K562 (cell line): ENCODE results near the gene FOXA3. TPM values are rescaled to one million over a fixed set of nuclear protein-coding genes. Genes with fewer than 3 reads are reported as not detected.
A peak's percentile ranks its signal among the peaks of the same experiment; 100 is the strongest.

Experiments used
- ELF4 ChIP-seq: fragments of 450-650 bp; formaldehyde crosslinking; IDR thresholded peaks from 2 replicates; pipeline ENCODE4 v1.4.0; 2022; ENCODE audit warnings: missing genetic modification characterization
- FOSL1 ChIP-seq: fragments of 200-800 bp; sonication (Bioruptor generic); conservative IDR thresholded peaks from 2 replicates; pipeline ENCODE4 v1.6.1; 2016; ENCODE audit warnings: missing genetic modification characterization, missing compliant biosample characterization
- NEUROD1 ChIP-seq: fragments of 150-350 bp; IDR thresholded peaks from 2 replicates; pipeline ENCODE4 v1.6.1; 2014; ENCODE audit warnings: borderline replicate concordance, low read length, low read depth; ENCODE audit not compliant: partially characterized antibody
- POLR2G ChIP-seq: fragments of 200-400 bp; formaldehyde crosslinking; IDR thresholded peaks from 2 replicates; pipeline ENCODE4 v1.6.1; 2017; ENCODE audit warnings: low read depth, mild to moderate bottlenecking, antibody characterized with exemption, low read length, moderate library complexity
- SAFB2 ChIP-seq: fragments of 200-400 bp; formaldehyde crosslinking; IDR thresholded peaks from 2 replicates; pipeline ENCODE4 v1.6.1; 2018; ENCODE audit warnings: borderline replicate concordance, low read length, low read depth, moderate library complexity; ENCODE audit not compliant: severe bottlenecking
- SRSF9 ChIP-seq: fragments of 200-400 bp; formaldehyde crosslinking; IDR thresholded peaks from 2 replicates; pipeline ENCODE4 v1.6.1; 2017; ENCODE audit warnings: low read depth, low read length, borderline replicate concordance
- TEAD1 ChIP-seq, 2 experiments: fragments of 450-650 bp in 1 of 2; sonication (generic) in 1 of 2; formaldehyde crosslinking; IDR thresholded peaks; 2 replicates each; pipeline versions ENCODE4 v1.4.0 to v1.8.0; 2020 to 2022; ENCODE audit warnings: mild to moderate bottlenecking in 2 of 2, missing genetic modification reagents in 1 of 2
- ZFPM2 ChIP-seq: fragments of 250-450 bp; sonication (Bioruptor Pico); IDR thresholded peaks from 2 replicates; pipeline ENCODE4 v1.5.1; 2022; ENCODE audit warnings: mild to moderate bottlenecking
- ZNF224 ChIP-seq: sonication (generic); formaldehyde crosslinking; IDR thresholded peaks from 2 replicates; pipeline ENCODE4 v1.8.0; 2022; ENCODE audit warnings: mild to moderate bottlenecking, missing genetic modification reagents
- ZNF696 ChIP-seq: fragments of 250-450 bp; sonication (Bioruptor Pico); conservative IDR thresholded peaks from 2 replicates; pipeline ENCODE4 v1.4.0; 2020; ENCODE audit warnings: mild to moderate bottlenecking, moderate library complexity
- ZNF778 ChIP-seq: fragments of 450-650 bp; formaldehyde crosslinking; IDR thresholded peaks from 2 replicates; pipeline ENCODE4 v1.4.0; 2020; ENCODE audit warnings: mild to moderate bottlenecking, moderate library complexity
- ZNF785 ChIP-seq: fragments of 250-450 bp; sonication (Bioruptor Pico); IDR thresholded peaks from 2 replicates; pipeline ENCODE4 v1.4.0; 2020; ENCODE audit warnings: mild to moderate bottlenecking
- polyA plus RNA-seq, 8 experiments: library from polyadenylated mRNA; depleted of rRNA in 4 of 8; stranded (reverse) in 5 of 8; unstranded in 3 of 8; fragments of >200 nt; fragmentation: Nextera tagmentation in 2 of 8; fragmentation: Illumina TruSeq in 1 of 8; extraction: Ambion mirVana in 2 of 8; extraction: Trizol in 1 of 8; gene quantifications; 2 replicates each; pipeline versions ENCODE4 v1.2.1 to v1.2.3, GENCODE V29; 2011 to 2014; ENCODE audit warnings: inconsistent platforms in 1 of 8, missing spikeins in 1 of 8
- total RNA-seq, 7 experiments: library from RNA; depleted of rRNA in 6 of 7; stranded (reverse); fragments of >200 nt in 6 of 7; fragmentation: Illumina TruSeq in 2 of 7; extraction: Trizol in 2 of 7; gene quantifications; 2 replicates each; pipeline versions ENCODE4 v1.2.1 to v1.2.3, GENCODE V29; 2011 to 2021; ENCODE audit warnings: low replicate concordance in 1 of 7
- TF ChIP-seq, protein P1 (sequence below): sonication (generic); formaldehyde crosslinking; IDR thresholded peaks from 2 replicates; pipeline ENCODE4 v1.8.0; 2022; ENCODE audit warnings: missing genetic modification reagents, mild to moderate bottlenecking, borderline replicate concordance
- TF ChIP-seq, protein P2 (sequence below): sonication (generic); formaldehyde crosslinking; IDR thresholded peaks from 2 replicates; pipeline ENCODE4 v1.5.0; 2020; ENCODE audit warnings: missing genetic modification reagents
- TF ChIP-seq, protein P3 (sequence below): sonication (generic); formaldehyde crosslinking; IDR thresholded peaks from 2 replicates; pipeline ENCODE4 v1.8.0; 2022; ENCODE audit warnings: mild to moderate bottlenecking, missing genetic modification reagents
- TF ChIP-seq, protein P4 (sequence below): fragments of 250-450 bp; sonication (Bioruptor Pico); IDR thresholded peaks from 2 replicates; pipeline ENCODE4 v1.8.0; 2021; ENCODE audit warnings: moderate library complexity, mild to moderate bottlenecking, inconsistent platforms
- TF ChIP-seq, protein P5 (sequence below): fragments of 450-650 bp; IDR thresholded peaks from 2 replicates; pipeline ENCODE4 v1.7.1; 2018; ENCODE audit warnings: mild to moderate bottlenecking, low read depth; ENCODE audit not compliant: partially characterized antibody
- TF ChIP-seq, protein P6 (sequence below): fragments of 250-450 bp; sonication (Bioruptor Pico); IDR thresholded peaks from 2 replicates; pipeline ENCODE4 v1.5.1; 2021; ENCODE audit warnings: mild to moderate bottlenecking

Gene FOXA3
- total and polyA plus RNA-seq, 9 of the 15 experiments (the other 6 are each of a cell fraction or from before 2014, with no cell fraction given): 1.3 to 15.5 (median 4.7) TPM

DNA sequence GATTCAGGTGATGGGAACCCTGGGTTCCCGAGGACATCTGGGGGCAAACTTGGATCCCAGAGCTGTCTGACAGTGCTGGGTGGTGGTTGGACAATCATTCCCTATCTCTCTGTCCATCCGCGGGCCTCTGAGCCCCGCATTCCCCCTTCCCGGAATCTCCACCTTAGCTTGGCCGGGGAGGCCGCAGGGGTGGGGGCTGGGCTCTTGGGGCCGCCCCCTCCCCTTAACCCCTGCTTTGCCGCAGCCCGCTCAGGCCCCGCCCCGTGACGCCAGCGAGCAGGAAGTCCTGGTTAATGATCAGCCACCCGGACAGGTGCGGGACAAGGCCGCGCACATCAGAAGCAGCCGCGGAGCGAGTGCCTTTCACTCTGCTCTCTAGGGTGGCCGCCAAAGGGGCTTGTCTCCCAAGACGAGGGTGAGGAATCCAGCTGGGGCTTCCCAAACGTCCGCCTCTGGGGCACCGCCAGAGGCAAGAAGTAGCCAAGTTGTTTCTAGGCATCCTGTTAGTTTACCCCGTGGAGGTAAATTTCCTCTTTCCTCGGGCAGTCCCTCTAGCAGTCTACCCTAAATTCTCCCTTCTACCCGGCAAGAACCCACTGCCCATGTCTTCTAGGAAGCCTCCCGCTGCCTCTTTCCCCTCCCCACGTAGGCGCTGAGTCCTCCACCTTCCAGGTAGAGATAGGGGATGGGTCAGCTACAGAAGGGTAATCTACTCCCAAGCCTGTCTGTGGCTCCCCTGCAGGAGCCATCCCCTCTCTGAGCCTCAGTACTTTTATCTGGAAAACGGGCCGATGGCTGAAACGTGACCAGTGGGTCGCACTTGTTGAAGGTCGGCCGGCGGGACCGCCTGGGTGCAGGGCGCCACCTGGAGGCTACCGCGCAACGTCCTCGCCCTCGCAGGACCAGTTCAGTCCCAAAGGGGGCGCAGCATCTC lies 18.8 kb downstream of the FOXA3 start (continued):
- TF ChIP-seq ELF4 (CRISPR knock-in tag) (no peak), POLR2G (peak; percentile 79), ZNF778 (CRISPR knock-in tag) (no peak), SAFB2 (no peak), ZNF224 (CRISPR knock-in tag) (0 out of 2 replicates have a peak, but pooled peaks have one; percentile 56), ZNF785 (CRISPR knock-in tag) (no peak), NEUROD1 (peak; percentile 69), FOSL1 (peak; percentile 38; the same call in 1 of the 2 replicates), ZNF696 (CRISPR knock-in tag) (no peak), SRSF9 (no peak), ZFPM2 (CRISPR knock-in tag) (no peak), TEAD1 (CRISPR knock-in tag; IDR thresholded peaks at IDR 0.05) (peak; percentile 28 to 34; a peak in 2 of 4 replicates)
- TF ChIP-seq, protein P1, sequence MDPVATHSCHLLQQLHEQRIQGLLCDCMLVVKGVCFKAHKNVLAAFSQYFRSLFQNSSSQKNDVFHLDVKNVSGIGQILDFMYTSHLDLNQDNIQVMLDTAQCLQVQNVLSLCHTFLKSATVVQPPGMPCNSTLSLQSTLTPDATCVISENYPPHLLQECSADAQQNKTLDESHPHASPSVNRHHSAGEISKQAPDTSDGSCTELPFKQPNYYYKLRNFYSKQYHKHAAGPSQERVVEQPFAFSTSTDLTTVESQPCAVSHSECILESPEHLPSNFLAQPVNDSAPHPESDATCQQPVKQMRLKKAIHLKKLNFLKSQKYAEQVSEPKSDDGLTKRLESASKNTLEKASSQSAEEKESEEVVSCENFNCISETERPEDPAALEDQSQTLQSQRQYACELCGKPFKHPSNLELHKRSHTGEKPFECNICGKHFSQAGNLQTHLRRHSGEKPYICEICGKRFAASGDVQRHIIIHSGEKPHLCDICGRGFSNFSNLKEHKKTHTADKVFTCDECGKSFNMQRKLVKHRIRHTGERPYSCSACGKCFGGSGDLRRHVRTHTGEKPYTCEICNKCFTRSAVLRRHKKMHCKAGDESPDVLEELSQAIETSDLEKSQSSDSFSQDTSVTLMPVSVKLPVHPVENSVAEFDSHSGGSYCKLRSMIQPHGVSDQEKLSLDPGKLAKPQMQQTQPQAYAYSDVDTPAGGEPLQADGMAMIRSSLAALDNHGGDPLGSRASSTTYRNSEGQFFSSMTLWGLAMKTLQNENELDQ (CRISPR knock-in tag): 0 out of 2 replicates have a peak, but pooled peaks have one; percentile 64
- TF ChIP-seq, protein P2, sequence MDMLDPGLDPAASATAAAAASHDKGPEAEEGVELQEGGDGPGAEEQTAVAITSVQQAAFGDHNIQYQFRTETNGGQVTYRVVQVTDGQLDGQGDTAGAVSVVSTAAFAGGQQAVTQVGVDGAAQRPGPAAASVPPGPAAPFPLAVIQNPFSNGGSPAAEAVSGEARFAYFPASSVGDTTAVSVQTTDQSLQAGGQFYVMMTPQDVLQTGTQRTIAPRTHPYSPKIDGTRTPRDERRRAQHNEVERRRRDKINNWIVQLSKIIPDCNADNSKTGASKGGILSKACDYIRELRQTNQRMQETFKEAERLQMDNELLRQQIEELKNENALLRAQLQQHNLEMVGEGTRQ: no peak
- TF ChIP-seq, protein P3, sequence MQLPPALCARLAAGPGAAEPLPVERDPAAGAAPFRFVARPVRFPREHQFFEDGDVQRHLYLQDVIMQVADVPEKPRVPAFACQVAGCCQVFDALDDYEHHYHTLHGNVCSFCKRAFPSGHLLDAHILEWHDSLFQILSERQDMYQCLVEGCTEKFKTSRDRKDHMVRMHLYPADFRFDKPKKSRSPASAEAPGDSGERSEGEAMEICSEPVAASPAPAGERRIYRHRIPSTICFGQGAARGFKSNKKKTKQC (CRISPR knock-in tag): peak; percentile 77
- TF ChIP-seq, protein P4, sequence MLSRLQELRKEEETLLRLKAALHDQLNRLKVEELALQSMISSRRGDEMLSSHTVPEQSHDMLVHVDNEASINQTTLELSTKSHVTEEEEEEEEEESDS (CRISPR knock-in tag): no peak
- TF ChIP-seq, protein P5, sequence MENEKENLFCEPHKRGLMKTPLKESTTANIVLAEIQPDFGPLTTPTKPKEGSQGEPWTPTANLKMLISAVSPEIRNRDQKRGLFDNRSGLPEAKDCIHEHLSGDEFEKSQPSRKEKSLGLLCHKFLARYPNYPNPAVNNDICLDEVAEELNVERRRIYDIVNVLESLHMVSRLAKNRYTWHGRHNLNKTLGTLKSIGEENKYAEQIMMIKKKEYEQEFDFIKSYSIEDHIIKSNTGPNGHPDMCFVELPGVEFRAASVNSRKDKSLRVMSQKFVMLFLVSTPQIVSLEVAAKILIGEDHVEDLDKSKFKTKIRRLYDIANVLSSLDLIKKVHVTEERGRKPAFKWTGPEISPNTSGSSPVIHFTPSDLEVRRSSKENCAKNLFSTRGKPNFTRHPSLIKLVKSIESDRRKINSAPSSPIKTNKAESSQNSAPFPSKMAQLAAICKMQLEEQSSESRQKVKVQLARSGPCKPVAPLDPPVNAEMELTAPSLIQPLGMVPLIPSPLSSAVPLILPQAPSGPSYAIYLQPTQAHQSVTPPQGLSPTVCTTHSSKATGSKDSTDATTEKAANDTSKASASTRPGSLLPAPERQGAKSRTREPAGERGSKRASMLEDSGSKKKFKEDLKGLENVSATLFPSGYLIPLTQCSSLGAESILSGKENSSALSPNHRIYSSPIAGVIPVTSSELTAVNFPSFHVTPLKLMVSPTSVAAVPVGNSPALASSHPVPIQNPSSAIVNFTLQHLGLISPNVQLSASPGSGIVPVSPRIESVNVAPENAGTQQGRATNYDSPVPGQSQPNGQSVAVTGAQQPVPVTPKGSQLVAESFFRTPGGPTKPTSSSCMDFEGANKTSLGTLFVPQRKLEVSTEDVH: no peak
- TF ChIP-seq, protein P6, sequence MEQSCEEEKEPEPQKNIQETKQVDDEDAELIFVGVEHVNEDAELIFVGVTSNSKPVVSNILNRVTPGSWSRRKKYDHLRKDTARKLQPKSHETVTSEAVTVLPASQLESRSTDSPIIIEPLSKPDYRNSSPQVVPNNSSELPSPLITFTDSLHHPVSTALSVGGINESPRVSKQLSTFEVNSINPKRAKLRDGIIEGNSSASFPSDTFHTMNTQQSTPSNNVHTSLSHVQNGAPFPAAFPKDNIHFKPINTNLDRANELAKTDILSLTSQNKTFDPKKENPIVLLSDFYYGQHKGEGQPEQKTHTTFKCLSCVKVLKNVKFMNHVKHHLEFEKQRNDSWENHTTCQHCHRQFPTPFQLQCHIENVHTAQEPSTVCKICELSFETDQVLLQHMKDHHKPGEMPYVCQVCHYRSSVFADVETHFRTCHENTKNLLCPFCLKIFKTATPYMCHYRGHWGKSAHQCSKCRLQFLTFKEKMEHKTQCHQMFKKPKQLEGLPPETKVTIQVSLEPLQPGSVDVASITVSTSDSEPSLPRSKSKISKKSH (CRISPR knock-in tag): no peak
